Measurements from ENCODE around the gene UBA1. TPM values are rescaled to one million over a fixed set of nuclear protein-coding genes. Genes with fewer than 3 reads are reported as not detected.

UBA1 gene
- total RNA-seq, 4 donors from 2014 or later = 125 to 218 (median 147) TPM

DNA sequence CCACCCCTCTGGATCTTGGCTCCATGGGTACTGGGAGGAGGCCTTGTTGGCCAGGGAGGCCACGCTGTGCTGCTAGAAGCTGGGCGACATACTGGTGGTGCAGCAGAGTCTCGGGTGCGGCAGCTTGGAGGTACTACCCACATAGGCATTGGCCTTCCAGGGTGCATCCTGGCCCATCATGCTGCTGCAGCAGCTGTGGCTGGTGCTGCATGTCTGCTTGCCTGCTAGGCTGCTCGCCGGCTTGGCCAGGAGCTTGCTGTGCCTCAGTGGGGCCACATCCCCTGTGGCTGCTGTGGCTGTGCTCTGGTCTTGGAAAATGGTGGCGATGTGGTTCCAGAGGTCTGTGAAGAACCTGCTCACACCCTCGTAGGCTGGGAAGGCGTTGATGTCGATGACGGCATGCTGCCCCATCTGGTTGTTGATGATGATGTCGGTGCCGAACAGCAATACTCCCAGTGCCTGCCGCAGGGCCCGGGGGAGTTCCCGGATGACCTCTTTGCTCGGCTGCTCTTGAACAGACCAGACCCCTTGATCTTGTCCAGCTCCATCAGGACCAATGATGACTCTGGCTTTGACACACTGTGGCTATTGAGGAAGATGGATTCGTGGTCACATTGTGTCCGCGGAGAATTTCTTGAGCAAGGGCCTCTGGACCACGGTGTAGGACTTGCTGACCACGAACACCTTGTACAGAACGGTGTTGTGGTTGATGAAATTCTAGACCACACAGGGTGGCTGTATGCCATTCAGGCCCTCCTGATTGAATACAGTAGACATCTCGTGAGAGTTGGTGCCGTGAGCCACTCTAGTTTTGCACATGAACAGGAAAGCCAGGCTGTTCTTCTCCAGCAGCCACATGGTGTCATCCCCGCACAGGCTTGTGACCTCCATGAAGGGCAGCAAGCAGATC lies 36.8 kb upstream of the UBA1 start:
- 87% methylated on average over 24 of the region's 26 CpGs for WGBS
- Histone ChIP-seq H3K27ac (replicated peaks in 1 of 4) (no peak overlapping the region), H3K36me3 (peaks cover 0 to 30% (median 19%) of the 10 kb centered on the region in 4 donors), H3K27me3 (peaks cover 0 to 2% (median 0%) of the 10 kb centered on the region in 4 donors), H3K4me3 (no peak overlapping the region), H3K4me1 (peaks cover 0 to 2% (median 0%) of the 10 kb centered on the region in 4 donors), H3K9me3 (no peaks in the 10 kb centered on the region)
- DNase-seq (ENCODE audit: extremely low spot score) = no peak
- intact Hi-C loops (cut with DNase I) = no loop called here
- TF ChIP-seq EP300 (IDR thresholded peaks at IDR 0.05) (no peak), POLR2A (IDR thresholded peaks at IDR 0.05; ENCODE audit: low read depth) (no peak), CTCF (IDR thresholded peaks at IDR 0.05) (no peak), POLR2AphosphoS5 (IDR thresholded peaks at IDR 0.05) (no peak)

DNA sequence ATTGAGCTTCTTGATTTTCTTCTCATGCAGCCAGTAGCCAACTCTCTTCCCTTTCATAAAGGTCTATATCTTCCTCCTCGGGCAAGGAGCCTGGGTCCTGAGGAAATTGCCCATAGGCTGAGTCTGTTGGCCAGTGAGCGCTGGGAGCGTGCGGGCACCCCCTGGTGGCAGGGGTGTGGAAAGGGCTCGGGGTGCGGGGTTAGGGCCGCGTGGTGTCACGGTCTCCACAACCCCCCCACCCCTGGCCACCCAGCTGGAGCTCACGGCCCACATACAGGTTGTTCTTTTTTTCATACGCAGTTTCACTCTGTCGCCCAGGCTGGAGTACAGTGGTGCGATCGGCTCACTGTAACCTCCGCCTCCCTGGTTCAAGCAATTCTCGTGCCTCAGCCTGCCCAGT lies 35.5 kb upstream of the UBA1 start:
- intact Hi-C loops (cut with DNase I) = no loop called here
- no peak overlapping the region for H3K27ac ChIP-seq (replicated peaks in 1 of 4)
- DNase-seq (ENCODE audit: extremely low spot score) = no peak
- H3K36me3 ChIP-seq = peaks cover 0 to 29% (median 17%) of the 10 kb centered on the region in 4 donors
- H3K9me3 ChIP-seq = no peaks in the 10 kb centered on the region
- TF ChIP-seq POLR2AphosphoS5 (IDR thresholded peaks at IDR 0.05) (no peak), CTCF (IDR thresholded peaks at IDR 0.05) (no peak), EP300 (IDR thresholded peaks at IDR 0.05) (no peak)
- H3K4me1 ChIP-seq = no peaks in the 10 kb centered on the region
- H3K27me3 ChIP-seq = peaks cover 0 to 4% (median 0%) of the 10 kb centered on the region in 4 donors
- no peak overlapping the region for H3K4me3 ChIP-seq
- 94% methylated on average over 16 of the region's 16 CpGs for WGBS

GRCh38 chrX:47158781-47159180 lies 34.8 kb upstream of the UBA1 start:
- 99% methylated on average over 5 of the region's 5 CpGs for WGBS
- DNase-seq (ENCODE audit: extremely low spot score) = no peak
- TF ChIP-seq EP300 (IDR thresholded peaks at IDR 0.05) (no peak), CTCF (IDR thresholded peaks at IDR 0.05) (no peak), POLR2AphosphoS5 (IDR thresholded peaks at IDR 0.05) (no peak), POLR2A (IDR thresholded peaks at IDR 0.05; ENCODE audit: low read depth) (no peak)
- no peaks in the 10 kb centered on the region for H3K9me3 ChIP-seq
- H3K4me3 ChIP-seq = no peak overlapping the region
- intact Hi-C loops (cut with DNase I) = no loop called here
- no peak overlapping the region for H3K27ac ChIP-seq (replicated peaks in 1 of 4)
- peaks cover 0 to 4% (median 0%) of the 10 kb centered on the region in 4 donors for H3K27me3 ChIP-seq
- H3K4me1 ChIP-seq = no peaks in the 10 kb centered on the region
- peaks cover 0 to 29% (median 16%) of the 10 kb centered on the region in 4 donors for H3K36me3 ChIP-seq

DNA sequence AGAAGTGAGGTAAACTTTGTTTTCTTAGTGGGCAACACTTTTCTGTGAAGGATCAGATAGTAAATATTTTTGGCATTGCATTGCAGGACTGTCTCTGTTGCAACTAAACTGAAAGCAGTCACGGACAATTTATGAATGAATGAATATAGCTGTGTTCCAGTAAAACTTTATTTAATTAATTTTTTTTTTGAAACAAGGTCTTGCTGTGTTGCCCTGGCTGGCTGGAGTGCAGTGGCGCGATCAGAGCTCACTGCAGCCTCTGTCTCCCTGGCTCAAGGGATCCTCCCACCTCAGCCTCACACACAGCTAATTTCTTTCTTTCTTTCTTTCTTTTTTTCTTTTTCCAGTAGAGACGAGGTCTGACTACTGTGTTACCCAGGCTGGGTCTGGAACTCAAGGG lies 32.8 kb upstream of the UBA1 start:
- WGBS = 66% methylated on average over 4 of the region's 4 CpGs
- Histone ChIP-seq H3K27ac (replicated peaks in 1 of 4) (no peak overlapping the region), H3K4me3 (no peak overlapping the region), H3K36me3 (peaks cover 0 to 20% (median 11%) of the 10 kb centered on the region in 4 donors), H3K27me3 (peaks cover 0 to 4% (median 0%) of the 10 kb centered on the region in 4 donors), H3K9me3 (no peaks in the 10 kb centered on the region), H3K4me1 (no peaks in the 10 kb centered on the region)
- TF ChIP-seq POLR2A (IDR thresholded peaks at IDR 0.05; ENCODE audit: low read depth) (no peak), POLR2AphosphoS5 (IDR thresholded peaks at IDR 0.05) (no peak), CTCF (IDR thresholded peaks at IDR 0.05) (no peak), EP300 (IDR thresholded peaks at IDR 0.05) (no peak)
- no peak for DNase-seq (ENCODE audit: extremely low spot score)
- intact Hi-C loops (cut with DNase I) = no loop called here

All from esophagus muscularis mucosa (tissue), 4 donors.